Measurements from ENCODE around the gene AMFR.

The AMFR gene

DNA sequence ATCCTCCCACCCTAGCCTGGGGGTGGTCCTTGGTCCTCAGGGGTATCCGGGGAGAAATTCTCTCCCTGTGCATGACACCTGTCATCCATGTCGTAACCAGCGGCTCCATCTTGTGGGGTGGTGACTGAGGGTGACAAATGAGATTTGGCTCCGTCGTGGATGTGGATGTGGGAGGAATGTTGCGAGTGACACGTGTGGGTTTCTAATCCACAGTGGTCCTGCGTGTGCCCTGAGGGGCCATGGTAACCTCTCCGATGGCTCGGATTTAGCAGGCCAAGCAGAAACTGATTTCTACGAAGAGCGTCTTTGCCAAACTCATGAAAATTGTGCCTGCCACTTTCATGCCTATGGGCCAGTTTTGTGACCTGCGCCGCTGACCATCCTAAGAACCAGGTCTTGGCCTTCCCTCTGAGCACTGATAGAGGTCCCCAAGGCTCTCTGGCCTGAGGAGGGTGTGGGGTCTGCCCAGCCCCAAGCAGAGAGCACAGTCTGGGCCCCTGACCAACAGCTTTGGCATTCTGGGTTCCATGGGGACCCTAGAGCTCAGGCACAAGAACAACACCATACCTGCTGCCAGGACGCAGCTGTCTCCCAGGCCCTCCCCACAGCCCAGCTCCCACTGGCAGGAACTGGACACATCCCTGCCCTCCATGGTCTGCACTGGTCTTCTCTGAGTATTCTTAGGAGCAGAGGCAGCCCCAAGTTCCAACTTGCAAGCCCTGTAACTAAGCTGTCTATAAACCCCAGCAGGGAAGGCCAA lies 79.0 kb downstream of the AMFR start:
- no peak for DNase-seq

DNA sequence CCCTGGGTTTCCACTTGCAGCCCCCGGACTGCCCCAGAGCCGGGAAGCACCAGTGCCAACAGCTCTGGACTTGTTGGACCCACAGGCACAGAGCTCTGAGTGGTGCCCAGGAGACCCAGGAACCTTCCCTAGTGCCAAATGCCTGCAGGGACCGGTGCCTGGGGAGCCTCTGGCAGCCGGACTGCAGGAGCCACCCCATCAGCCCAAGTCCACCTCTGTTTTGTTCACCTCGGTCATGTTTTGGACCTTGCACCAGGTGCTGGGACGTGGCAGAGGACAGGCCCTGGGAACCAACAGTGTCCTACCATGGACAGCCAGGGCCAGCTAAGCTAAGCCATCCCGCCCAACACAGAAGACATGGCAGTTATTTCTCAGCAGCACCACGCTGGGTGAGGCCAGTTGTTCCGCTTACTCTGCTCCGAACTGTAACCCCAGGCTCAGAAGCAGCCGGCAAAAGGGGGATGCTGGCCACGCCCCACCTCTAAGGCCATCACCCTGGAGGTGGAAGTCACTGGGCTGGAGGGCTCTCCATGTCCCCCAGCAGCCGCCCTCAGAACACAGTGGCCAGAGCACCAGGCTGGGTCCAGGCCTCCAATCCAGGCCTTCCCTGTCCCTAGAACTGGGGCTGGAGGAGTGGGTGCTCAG lies 79.8 kb downstream of the AMFR start:
- no peak for DNase-seq

DNA sequence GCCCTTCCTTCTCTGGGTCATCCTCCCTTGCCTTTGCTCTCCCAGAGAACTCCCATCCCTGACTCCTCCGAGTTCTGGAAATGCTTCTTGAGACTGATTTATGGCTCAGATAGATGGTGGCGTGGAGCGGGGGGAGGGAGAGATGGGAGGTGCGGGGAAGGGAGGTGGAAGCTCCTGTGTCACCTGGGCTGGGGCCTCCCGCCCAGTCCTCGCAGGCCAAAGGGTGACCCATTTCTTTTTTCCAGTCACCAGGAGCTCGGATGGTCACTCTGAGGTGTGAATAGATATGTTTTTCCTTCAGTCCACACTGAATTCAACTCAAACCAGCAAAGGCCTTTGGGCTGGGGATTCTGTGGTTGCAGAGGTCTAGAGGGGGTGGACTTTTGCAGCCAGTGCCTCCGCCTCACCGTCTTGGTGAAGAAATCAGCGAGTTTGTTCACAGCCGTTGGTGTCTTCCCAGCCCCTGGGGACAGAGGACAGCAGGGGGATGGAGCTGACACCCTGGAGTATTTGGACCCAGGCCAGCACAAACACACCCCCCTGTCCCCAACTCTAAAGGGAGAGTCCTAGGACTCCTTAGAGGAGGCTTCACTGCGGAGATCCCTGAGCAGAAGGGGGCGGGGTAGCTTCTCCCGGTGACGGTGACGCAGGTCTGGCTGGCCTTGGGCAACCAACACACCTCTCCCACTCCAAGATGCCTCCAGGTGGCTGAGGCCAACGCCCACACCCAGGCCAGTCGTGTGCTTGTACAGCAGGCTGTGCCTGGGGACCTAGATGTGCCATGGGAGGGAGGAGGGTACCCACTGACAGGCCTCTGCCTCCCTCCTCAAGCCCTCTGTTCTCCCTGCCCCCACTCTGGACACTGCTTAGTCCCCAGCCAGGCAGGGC lies 80.6 kb downstream of the AMFR start:
- DNase-seq, result no peak

DNA sequence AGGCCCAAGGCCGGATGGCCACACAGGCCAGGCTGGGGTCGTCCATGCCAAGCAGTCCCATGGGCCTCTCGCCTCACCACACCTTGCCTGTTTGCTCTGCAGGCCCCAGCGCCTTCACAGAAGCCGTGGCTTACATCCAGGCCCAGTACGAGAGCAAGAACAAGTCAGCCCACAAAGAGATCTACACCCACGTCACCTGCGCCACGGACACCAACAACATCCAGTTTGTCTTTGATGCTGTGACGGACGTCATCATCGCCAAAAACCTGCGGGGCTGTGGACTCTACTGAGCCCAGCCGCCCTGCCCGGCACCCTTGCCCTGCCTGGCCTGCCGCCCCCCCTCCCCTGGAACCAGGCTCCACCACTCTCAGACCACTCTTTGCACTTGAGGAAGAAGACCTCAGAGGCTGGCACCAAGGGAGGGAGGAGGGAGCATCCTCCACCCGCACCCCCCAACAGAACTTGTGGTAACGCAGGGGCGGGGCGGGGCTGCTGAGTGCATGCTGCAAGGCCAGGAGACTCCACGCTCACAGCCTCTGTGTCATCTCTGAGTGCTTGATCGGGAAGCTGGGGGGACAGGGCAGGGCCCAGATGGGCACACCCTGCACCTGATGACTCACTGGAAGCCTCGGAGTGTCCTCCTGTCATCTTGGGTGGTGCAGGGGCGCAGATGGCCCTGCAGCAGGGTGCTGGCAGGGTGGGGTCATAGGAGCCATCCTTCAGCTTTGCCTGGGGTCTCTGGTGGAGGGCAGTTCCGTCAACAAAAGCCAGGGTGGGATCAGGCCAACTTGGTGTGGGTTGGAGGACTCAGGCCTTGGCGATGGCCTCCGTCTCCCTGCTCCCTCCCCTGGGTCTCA lies 81.5 kb downstream of the AMFR start:
- DNase-seq, result no peak

DNA sequence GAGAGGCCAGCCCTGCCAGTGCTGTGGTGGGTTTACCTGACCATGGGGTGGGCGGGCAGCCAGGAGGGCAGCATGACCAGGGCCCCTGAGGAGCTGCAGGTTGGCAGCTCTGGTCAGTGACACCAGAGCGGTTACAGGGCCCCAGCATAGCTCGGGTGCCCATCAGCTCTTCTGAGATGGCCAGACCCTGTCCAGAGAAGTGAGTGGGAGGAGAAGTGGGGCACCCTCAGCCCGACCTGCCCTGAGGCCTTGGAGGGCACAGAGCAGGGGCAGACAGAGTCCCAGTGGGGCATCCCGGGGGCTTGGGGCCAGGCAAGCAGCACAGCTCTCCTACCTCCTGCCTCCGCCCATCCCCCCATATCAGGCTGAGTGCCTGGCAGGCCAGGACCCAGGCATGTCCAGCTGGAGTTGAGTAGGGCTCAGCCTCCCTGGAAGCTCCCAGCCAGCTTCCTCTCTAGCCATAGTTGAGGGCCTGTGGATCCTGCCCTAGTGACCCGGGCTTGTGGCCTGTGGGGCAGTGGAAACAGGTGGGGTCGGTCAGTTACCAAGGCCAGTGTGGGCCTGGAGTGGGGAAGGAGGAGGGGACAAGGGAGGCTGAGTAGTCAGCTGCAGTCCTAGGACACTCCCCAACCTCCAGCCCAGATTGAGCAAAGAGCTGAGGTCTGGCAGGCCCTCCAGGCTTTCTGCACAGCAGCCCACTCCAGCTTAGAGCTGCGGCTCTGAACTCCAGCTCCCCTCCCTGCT lies 83.5 kb downstream of the AMFR start:
- DNase-seq, result no peak

DNA sequence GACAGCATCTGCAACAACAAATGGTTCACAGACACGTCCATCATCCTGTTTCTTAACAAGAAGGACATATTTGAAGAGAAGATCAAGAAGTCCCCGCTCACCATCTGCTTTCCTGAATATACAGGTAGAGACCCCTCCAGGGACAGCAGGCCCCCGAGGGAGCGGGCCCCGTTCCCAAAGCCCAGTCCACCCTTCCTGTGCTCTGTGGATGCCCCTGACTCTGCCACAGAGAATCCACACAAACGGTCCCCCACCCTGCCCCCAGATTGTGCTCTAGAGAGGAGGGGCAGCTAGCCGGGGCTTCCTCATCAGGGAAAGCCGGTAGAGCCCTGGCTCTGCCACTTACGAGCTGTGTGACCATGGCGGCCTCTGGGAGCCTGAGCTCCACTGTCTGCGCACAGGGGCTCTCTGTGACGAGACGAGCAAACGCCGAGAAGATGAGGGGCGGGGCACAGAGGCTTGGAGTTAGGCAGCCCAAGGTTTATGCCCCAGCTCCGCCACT lies 84.4 kb downstream of the AMFR start:
- no peak for DNase-seq

DNA sequence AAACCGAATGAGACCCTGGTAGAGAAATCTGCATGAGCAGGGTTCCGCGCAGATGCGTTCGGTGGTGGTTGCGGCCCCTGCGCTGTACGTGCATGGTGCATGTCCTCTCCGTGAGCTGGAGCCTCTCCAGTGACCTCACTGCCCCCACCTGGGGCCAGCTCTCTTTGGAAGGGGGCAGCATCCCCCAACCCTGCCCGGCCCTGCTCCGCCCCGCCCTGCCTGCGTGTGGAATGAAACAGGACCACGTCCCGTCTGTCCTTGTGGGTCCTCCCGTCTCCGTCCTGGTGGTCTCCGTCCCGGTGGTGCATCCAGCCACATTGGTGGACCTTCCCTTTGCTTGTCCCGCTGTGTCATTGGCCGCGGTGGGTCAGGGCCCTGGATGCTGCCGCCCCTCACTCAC lies 84.9 kb downstream of the AMFR start:
- no peak for DNase-seq

DNA sequence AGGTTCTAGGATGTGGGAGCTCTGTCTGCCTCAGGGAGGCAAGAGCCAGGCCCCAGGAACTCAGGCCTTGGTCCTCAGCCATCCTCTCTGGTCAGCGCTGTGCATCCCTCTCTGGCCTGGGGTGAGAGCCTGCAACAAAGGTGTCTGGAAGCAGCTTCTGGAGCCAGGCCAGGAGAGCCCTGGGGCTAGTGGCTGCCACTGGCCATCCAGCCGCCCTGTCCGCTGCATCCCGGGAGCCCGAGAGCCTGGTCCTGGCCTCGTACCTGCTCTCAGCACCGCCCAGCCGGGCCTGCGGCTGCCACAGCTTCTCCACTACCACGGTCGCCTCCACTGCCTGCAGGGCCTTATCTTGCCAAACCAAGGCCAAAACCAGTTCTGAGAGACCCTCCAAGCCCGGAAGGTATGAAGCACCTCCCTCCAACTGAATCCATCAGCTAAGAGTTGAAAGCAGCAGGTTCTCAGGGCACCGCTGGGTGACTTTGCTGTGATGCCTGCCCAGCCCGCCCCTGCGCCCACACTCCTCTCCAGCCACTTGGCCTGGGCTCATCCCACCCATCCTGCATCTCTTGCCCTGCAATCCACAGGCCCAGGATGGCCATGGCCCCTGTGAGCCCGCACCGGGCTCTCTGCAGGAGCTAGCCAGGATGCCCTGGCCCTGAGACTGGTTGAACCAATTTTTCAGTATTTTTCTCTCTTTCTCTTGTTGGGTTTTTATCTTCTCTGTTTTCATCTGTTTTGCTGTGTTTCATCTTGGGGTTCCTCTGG lies 85.7 kb downstream of the AMFR start:
- DNase-seq, result no peak

DNA sequence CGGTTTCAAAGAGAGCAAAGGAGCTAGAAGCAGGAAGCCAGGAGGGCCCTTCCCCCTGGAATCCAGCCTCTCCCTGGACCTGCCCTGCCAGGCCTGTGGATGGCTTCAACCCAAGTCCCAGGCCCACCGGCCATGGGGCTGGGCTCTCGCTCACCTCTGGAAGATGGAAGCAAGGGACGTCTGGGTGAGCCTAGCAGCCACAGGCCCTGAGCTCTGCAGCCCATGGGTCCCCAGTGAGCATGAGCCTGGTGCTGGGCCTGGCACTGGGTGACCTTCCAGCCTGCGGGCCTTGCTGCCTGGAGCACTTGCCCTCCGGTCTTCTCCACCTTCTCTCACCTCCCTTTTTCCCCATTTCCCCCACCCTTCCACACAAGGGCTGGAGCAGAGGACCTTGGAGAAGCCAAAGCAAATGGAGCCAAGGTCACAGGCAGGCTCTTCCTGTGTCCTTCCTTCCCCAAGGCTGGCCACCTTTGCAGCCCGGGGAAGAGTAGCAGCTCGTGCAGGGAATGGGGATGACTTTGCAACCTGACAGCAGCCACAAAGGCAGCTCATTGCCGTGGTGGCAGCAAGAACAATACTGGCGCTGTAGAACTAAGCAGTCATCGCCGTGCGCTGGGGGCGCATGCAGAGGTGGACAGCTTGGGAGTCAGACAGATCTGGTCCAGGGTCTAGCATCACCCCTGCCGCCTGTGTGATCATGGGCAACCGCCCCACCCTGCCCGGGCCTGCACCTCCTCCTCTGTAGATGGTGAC lies 86.6 kb downstream of the AMFR start:
- no peak for DNase-seq

DNA sequence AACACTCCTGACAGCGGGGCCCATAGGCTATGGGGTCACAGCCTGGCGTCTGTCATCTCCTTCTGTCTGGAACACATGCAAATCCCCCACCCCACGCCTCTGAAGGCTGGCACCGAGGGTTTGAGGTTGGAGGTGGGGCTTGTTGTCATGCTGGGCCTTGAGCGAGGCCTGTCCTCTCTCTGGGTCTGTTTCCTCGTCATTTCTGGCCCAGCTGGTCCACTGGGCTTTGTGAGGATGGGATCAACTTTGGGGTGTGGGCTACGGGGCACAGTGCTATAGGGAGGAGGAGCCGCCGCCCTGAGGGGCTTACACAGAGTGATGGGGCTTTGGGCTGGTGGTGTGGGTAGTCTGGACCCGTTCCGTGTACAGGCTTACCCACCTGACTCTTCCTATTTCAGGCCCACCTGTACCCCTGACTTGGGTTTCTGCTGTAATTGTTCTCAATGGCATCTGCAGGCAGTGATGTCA lies 87.5 kb downstream of the AMFR start:
- DNase-seq, result no peak

DNA sequence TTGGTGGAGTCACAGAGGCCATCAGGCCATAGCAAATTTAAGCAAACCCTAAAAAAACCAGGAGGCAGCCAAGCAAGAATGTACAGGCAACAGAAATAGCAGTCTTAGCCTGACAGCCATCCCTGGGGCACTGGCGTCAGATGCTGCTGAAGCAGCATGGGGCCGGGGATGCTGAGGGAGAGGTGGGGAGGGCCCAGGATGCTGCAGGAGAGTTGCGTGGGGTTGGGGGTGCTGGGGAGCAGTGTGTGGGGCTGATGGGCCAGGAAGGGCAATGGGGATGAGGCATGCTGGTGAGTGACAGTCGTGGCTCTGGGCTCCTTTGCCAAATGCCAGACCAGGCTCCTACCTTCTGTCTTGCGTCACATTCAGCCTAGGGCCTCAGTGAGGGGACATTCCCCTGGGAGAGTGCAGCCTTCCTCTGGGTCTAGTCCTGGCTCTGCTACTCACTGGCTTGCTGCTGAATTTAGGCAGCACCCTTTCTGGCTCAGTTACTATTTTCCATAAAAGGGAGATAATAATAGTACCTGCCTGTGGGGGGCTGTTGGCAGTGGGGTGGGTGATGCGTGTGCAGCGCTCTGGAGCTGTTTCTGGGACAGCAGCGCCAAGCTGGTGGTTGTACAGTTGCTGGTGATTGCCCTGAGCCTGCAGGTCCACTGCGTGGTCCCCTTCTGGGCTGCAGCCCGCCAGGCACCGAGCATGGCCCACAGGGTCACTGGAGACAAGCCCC lies 88.1 kb downstream of the AMFR start:
- DNase-seq, result no peak

DNA sequence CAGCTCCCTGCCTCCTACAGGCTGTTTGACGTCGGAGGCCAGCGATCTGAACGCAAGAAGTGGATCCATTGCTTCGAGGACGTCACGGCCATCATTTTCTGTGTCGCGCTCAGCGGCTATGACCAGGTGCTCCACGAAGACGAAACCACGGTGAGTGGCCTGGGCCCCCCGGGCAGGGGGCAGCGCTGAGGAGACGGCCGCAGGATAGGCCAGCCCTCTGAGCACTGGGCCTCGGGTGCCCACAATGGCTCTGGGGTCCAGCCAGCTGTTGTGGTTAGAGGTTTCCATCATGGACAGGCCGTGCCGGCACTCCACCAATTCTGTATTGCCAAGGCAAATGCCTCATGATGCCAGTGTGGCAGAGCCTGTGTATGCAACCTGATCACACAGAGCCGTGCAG lies 88.6 kb downstream of the AMFR start:
- no peak for DNase-seq

DNA sequence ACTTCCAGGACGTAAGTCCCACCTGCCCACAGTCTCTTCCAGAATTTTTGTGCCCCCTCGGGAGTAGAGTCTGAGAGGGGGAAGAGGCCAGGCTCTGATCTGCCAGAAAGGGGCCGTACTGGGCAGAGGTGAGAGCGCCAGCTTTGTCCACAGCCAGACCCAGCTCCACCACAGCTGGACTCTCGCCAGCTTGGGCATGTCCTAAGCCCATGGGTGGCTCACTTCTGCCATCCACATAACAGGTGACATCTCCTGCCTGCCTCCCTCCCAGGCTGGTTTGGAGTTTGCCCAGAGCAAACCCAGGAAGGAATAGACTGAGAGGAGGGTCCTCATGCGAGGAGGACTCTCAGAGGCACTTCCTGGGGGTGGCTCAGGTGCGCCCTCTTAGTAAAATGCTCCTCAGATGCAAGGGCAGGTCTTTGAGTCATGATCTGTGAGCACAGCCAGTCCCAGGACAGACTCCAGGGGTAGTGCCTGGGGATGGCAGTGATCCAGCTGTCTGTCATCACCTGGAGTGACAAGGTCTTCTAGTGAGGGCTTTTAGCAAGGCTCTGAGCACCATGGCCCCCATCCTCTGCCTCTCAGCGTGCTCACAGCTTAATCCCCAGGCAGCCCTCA lies 89.2 kb downstream of the AMFR start:
- DNase-seq, result no peak

DNA sequence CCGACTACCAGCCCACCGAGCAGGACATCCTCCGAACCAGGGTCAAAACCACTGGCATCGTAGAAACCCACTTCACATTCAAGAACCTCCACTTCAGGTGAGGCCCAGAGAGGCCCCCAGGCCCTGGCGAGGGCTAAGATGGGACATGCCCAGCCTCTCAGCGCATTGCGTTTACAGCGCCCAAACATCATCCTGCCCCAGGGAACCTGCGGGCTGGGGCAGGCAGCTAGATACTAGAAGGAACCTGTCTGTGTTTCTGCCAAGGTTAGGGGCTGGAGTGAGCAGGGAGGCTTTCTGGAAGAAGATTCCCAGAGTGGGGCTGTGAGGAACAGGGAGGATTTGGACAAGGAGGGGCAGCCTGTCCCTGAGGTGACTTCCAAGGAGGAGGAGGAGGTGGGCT lies 90.6 kb downstream of the AMFR start:
- no peak for DNase-seq

DNA sequence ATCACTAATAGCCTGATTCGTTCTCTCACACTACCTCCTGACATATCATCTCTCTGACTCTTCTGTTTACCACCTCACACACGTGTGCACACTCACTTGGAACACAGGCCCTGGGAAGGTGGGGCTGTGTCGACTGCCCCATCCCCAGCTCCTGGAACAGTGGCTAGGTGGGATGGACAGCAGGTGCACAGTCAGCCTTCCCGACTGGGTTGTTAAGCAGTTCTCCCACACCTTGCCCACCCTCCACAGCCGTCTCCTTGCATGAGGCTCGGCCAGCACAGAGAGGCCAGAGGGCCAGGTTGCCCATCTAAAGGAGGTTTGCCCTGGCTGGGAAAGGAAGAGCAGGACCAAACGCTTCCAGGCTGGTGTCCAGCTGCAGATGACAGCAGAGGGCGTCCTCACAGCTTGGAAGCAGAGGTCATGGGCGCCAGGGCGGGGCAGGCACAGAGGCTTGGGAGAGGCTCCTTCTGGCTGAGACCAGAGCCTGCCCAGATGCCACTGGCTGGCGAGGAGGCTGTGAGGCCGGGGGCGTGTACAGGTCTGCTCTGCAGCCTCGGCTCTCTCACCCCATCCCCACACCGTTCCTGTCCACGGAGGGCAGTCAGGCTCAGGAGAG lies 92.8 kb downstream of the AMFR start:
- DNase-seq, result no peak

DNA sequence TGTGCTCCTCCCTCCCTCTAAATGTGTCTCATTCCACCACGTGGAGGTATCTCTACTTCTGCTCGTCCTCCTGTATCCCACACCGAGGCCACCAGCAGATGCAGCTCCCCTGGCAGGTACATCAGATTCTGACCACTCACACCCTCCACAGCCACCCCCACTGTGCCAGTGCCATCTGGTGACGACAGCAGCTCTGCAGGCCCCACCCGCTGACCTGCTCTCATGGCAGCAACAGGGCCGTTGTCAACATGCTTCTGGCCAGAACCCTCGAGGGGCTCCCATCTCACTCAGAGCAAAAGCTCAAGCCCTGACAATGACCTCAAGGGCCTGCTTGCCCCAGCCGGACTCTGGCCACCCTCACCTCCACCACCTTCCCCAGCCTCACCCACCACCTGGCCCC lies 93.4 kb downstream of the AMFR start:
- DNase-seq, result no peak

DNA sequence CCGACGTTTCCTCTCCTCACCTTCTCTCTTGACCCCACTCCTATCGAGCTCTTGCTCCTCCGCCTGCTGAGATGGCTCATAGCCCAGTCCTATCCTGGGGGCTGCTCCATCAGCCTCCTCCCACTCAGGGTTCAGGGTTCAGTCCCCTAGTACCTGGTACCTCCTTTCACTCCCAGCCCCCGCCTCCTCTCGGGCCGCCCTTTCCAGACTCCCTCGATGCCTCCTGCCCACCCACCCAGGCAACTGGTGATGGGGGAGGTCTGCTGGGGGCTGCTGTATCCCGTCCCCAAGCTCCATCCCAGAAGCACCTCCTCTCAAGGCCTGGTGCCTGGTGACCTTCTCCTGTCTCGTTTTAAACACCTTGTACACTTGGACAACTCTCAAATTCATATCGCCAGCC lies 93.9 kb downstream of the AMFR start:
- DNase-seq, result no peak

DNA sequence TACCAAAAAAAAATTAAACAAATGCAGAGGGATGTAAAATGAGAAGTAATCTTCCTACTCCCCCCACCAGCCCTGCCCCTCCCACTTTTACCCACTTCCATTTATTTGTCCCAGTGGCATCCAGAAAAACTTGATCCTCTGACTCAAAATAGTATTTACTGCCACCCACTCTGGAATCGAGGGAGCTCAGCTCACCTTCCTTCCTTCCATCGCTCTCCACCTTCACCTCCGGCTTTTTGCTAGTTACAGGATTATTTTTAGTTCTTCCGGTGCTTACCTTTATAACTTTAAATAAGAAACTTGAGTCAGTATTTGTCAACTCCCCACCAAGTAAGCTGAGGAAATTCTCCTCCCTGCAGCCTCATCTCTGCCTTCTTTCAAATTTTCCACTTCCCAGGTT lies 94.9 kb downstream of the AMFR start:
- no peak for DNase-seq

DNA sequence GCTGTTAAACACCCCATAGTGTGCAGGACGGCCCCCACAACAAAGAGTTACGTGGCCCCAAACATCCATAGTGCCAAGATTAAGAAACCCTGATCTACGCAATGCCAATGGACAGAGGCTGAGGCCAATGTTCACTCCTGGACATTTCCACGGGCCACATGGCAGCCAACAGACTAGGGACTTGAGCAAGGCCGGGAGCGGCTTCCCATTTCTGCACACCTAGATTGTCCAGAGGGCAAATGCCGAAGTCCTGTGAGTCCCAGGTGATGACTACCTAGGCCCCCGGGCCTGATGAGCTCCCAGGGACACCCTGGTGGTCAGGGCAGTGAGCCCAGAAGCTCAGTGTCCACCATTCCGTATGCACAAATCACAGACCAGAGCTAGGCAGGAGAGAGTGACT lies 95.5 kb downstream of the AMFR start:
- DNase-seq, result no peak

All from NCI-H1694 treated with DMSO at 0.1 percent for 48 hours (cell line).